GM18873 (cell line): ENCODE measurements around the gene FIS1.
"Not testable (repeated sequence)": the region's sequence is repeated elsewhere in the genome, so short reads cannot be mapped to it uniquely, and the experiment has no call there.

Experiments used
- ATAC-seq: cut with Tn5 transposase; IDR thresholded peaks from one replicate; pipeline ENCODE4 v1.9.1; 2021; ENCODE audit warnings: mild to moderate bottlenecking, moderate library complexity, moderate number of reproducible peaks; ENCODE audit not compliant: unreplicated experiment, low FRiP score

FIS1 gene

DNA sequence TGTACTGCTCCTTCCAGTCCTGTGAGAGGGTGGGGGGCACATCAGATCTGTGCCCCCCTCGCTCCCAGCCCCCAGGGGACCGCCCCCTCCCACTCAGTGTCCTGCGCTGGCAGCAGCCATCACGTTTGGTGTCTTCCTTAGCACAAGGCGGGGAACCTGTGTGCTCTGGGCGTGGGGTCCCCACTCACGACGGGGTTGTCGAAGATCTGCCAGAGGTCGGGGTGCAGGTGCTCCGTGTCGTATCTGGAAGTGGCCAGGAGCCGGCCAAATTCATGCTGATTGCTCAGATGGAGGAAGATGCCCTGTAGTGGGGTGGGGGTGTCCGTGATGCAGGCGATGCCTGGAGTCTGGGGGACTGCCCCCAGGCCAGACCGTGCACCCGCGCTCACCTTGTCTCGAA is 34.7 kb downstream of the FIS1 start:
- ATAC-seq = no peak

DNA sequence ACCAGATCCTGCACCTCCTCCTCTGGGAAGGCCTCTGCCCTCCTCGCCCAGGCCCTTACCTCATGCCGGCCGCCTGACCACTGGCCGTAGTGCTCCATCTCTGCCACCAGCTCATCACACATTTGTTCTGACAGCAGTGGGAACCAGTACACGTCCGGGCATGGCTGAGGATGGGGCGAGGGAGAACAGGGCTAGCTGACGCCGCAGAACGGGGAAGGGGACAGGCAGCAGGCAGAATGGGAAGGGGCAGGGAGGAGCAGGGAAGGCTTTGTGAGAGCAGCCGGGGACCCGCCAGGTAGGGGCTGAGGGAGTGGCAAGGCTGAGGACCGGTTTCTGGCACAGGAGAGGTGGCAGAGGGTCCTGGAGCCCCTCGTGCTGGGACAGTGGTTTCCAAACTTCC is 36.1 kb downstream of the FIS1 start:
- no peak for ATAC-seq

DNA sequence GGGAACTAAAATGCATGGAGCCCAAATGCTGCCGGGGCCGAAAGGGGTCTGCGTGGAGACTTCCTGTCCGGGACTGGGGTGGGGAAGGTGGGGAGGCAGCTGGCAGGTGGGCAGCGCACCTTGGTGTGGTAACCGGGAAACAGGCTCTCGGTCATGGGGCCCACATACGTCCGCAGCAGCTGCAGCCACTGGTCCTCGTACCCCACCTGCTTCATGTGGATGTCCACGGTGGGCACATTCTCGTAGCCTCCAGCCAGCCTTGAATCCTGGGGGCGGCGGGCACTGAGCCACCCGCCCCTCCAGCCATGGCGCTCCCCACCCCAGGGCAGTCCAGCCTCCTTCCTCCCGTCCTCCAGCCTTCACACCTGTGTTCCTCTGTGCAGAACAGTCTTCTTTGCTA is 37.4 kb downstream of the FIS1 start:
- no peak for ATAC-seq

DNA sequence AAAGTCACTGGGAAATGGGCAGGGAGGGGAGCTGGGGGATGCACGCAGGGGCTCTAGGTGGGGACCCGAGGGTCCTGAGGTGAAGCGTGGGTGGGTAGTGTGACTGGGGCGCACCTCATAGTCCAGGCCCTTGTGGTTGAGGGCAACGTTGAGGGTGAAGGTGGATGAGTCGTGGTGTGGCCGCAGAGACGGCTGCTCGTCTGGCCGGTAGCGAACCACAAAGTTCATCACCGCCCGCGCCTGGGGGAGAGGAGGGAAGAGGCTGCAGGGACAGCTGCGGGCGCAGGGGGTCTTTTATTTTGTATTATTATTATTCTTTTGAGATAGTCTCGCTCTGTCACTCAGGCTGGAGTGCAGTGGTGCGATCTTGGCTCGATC is 38.2 kb downstream of the FIS1 start:
- no peak for ATAC-seq

DNA sequence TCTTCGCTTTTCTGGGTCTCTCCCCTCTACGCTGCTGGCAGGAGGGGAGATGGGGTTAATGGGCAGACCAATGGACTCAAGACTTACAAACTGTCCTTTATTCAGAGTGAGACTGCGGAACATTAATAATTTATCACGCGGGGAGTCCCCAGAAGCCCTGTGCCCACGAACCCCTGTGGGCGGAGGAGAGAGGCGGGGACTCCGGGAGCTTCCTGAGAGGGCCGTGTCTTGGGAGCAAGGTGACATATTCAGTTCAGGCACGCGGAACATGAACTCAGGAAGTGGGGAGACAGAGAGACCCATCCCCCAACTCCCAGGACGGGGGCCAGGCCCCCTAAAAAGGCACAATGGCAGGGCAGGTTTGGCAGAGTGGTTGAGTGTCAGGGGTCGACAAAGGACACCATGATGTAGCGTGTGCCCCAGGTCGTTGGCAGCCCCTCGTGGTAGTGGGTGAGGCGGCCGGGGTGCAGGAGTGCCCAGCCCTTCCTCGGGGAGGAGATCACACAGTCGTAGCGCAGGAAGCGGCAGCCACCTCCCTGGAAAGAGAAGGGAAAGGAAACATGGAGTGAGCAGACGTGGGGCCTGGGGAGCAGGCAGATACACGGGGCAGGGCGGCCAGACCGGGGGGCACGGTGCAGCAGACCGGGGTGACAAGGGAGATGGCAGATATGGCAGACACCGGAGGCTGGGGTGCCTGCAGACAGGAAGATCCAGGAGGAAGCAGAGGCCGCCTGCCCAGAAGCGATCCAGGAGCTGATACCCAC is 38.8 kb downstream of the FIS1 start:
- ATAC-seq = no peak

DNA sequence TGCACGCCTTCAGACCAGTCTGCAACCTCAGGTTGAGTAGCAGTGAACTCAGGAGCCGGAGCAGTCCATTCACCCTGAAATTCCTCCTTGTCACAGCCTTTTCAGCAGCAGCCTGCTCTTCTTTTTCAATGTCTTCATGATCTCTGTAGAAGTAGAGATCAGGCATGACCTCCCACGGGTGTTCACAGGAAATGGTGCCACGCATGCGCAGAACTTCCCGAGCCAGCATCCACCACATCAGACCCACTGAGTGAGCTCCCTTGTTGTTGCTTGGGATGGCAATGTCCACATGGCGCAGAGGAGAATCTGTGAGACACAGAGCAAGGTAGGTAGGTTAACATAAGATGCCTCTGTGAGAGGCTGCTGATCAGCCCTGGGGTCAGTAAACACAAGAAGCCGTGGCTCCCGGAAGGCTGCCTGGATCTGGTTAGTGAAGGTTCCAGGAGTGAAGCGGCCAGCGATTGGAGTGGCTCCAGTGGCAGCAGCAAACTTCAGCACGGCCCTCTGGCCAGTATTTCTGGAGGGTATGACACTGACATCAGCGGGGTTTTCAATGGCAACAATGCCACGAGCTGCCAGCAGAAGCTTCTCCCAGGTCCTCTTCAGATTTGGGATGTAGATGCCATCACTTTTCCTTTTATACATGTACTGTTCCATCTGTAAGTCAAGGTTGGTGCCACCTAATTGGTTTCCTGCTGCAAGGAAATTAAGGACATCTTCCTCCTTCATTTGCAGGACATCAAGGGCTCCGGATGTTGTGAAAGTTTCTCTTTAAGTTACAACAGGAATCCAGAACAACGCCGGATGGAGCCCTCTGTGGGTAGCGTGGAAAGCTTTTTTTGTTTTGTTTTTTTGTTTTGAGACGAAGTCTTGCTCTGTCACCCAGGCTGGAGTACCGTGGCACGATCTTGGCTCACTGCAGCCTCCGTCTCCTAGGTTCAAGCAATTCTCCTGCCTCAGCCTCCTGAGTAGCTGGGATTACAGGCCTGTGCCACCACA is 40.8 kb downstream of the FIS1 start:
- not testable (repeated sequence) for ATAC-seq

DNA sequence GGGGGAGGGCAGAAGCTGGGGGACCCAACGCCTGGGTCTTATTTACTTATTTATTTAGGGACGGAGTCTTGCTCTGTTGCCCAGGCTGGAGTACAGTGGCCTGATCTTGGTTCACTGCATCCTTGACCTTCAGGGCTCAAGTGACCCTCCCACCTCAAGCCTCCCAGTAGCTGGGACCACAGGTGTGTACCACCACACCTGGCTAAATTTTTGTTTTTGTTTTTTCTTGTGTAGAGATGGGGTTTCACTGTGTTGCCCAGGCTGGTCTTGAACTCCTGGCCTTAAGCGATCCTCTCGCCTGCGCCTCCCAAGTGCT is 42.3 kb downstream of the FIS1 start:
- ATAC-seq = no peak

DNA sequence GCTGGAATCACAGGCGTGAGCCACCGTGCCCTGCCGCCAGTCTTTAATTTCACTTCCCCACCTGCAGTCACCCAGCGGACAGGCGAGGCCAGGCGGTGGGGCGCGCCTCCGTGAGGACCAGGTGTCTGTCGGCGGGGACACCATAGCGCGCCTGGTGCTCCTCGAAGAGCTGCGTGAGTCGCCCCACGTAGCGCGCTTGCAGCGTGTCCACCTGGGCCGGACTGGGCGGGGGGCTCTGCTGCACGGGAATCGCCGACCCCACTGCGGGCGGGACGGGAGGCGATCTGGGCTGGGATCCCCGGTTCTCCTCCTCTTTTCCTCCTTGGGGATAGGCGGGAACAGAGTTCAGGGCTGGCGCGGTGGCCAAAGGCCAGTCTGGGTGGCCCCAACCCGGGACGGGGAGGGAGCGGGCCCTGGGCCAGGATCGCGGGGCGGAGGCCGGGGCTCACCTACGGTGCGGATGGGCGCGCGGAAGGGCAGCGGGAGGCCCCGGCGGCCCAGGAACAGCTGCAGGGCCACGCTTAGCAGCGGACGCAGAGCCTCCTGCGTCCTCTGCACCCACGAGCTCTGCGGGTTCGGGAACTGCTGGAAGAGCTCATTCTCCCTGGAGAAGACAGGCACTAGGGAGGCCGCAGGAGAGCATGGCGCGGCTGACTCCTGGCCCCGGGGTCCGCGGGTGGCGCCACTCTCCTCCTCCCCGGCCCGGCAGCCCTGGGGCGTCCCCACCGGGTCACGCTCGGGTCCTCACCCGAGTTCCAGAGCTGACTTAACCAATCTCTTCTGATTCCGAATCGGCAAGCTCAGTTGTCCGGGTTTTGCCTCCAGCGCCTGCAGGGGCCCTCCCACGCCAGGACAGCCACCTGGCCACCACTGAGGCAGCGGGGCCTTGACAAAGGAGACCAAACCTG is 42.9 kb downstream of the FIS1 start:
- ATAC-seq = no peak

DNA sequence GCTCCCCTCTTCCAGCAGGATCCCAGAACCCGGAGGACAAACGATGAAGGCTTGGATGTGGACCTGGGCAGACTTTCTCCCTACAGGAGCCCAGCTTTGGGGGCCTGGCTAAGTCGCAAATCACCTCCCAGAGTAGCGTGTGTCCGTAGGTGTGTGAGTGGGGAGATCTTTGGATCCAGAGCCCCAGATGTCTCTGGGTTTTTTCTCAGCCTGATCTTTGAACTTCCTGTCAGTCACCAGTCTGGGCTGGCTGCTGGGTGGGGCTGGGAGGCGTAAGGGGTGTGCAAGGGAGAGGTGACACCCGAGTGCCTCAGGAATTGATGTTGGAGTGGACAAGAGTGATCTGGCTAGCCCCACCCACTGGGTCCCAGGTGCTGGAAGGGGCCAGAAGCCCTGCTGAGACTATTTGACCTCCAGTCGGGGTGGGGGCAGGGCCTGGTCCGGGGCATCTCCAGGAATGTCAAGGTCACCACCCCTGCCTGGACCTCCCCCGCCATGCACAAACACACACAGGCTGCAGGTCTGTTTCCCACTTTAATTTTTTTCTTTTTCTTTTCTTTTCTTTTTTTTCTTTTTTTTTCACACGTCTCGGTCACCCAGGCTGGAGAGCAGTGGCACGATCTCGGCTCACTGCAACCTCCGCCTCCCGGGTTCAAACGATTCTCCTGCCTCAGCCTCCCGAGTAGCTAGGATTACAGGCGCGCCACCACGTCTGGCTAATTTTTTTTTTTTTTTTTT is 43.9 kb downstream of the FIS1 start, which contains the start of gene MOGAT3:
MOGAT3 (minus strand) TSS at position 175 of the 738 bp plus-strand sequence. CDS start 182 bp downstream, outside the sequence.
- no peak for ATAC-seq

DNA sequence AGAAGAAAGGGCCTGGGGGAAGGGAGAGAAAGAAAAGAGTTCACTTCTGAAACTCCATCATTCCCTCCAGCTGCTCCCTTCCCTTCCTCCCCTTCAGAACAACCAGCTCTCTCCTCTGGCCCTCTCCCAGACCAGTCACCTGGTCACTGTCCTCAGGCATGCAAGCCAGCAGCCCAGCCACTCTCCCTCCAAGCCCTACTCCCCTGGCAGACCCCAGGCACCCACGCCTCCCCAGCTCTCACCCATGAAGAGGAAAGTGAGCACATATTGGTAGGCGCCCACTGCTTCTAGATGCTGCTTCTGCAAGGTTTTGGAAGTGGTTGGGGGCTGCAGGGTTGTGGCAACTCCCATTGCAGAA is 44.4 kb downstream of the FIS1 start:
- no peak for ATAC-seq

DNA sequence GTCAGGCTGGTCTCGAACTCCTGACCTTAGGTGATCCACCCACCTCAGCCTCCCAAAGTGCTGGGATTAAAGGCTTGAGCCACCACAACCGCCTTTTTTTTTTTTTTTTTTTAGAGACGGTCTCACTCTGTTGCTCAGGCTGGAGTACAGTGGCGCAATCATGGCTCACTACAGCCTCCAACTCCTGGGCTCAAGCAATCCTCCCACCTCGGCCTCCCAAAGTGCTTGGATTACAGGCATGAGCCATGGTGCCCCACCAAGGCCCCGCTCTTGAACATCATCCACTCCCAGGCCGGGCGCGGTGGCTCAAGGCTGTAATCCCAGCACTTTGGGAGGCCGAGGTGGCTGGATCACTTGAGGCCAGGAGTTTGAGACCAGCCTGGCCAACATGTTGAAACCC is 45.4 kb downstream of the FIS1 start:
- ATAC-seq = not testable (repeated sequence)

DNA sequence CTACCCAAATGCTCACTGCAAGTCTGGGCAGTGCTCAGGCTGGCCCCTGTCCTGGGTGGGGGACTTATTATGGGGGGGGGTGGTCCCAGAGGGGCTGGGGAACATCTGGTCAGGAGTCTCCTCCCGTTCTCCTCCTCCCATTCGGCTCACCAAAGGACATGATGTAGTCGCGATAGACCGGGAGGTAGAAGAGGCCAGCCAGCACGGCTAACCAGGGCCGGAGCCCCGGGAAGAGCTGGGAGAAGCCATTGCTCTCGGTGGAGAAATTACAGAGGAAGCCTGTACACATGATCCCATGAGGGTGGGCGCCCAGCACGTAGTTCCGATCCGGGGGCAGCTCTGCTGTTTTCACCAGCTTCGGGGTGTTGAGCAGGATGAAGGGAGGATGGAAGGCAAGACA is 46.4 kb downstream of the FIS1 start:
- ATAC-seq = no peak

DNA sequence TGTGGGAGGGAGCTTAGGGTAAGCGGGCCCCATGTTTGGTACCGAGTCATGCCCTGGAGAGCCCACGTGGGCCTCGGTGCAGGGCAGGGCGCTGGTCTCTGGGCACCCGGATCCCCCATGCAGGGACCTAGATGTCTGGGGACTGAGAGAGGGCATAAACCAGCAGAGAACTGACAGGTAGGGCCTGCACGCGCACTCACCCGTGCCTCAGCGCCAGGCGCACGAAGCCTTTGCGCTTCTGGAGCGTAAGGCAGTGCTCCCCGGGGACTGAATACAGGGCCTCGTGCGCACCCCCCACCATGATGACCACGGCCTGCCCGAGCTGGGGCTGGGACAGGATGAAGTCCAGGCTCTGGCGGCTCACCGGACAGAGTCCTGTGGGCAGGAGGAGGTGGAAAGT is 46.9 kb downstream of the FIS1 start:
- no peak for ATAC-seq

DNA sequence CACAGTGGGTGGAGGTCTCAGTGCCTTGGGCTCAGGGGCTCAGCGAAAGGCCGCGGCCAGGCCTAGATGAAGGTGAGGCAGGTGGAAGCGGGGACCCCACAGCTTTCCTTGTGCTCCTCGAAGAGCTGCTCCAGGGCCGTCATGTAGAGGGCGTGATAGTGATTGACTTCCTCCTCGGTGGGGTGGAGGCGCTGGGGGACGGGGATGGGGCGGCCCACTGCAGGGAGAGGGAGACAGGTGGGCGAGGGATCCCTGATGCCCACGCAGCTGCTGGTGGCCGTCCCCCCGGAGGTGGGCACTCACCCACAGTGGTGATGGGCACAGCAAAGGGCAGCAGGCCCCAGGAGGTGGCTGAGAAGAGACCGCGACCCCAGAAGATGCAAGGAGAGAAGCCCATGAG is 49.0 kb downstream of the FIS1 start:
- ATAC-seq = no peak
